Body of pancreas (tissue), 4 donors: ENCODE data around the gene NHERF1.

Experiments used
- POLR2A ChIP-seq, 3 donors: fragments of 450-650 bp; IDR thresholded peaks; one replicate each; pipeline ENCODE4 v1.6.1; 2016; ENCODE audit warnings: antibody characterized with exemption in 3 of 3, mild to moderate bottlenecking in 2 of 3
- TF ChIP-seq, protein P1 (sequence below), 7 experiments: fragments of 450-650 bp in 4 of 7; fragments of 200-600 bp in 3 of 7; sonication (generic) in 3 of 7; IDR thresholded peaks; one replicate each; pipeline ENCODE4 v1.5.1; 2016 to 2019; ENCODE audit warnings: antibody characterized with exemption in 7 of 7

DNA sequence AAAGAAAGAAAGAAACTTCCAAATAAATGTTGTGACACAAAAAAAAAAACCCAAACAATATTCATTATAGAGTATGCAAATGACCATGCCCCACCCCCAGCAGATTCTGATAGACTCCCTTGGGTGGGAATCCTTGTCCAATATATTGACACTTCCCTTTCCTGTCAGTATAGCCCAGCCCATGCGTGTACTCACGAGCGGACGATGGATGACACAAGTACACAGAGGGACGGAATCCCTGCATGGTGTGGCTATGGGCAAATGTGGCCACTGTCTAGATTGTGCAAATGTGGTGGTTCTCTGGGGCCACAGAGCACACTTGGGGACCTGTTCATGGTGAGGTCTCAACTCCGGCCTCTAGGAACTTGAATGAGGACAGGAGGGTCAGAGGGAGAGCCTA lies 8.3 kb upstream of the NHERF1 start:
- TF ChIP-seq, protein P1, sequence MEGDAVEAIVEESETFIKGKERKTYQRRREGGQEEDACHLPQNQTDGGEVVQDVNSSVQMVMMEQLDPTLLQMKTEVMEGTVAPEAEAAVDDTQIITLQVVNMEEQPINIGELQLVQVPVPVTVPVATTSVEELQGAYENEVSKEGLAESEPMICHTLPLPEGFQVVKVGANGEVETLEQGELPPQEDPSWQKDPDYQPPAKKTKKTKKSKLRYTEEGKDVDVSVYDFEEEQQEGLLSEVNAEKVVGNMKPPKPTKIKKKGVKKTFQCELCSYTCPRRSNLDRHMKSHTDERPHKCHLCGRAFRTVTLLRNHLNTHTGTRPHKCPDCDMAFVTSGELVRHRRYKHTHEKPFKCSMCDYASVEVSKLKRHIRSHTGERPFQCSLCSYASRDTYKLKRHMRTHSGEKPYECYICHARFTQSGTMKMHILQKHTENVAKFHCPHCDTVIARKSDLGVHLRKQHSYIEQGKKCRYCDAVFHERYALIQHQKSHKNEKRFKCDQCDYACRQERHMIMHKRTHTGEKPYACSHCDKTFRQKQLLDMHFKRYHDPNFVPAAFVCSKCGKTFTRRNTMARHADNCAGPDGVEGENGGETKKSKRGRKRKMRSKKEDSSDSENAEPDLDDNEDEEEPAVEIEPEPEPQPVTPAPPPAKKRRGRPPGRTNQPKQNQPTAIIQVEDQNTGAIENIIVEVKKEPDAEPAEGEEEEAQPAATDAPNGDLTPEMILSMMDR (IDR thresholded peaks at IDR 0.05): no peak
- no peak for TF ChIP-seq POLR2A (IDR thresholded peaks at IDR 0.05)
